ENCODE results near the gene MPO.

MPO gene

DNA sequence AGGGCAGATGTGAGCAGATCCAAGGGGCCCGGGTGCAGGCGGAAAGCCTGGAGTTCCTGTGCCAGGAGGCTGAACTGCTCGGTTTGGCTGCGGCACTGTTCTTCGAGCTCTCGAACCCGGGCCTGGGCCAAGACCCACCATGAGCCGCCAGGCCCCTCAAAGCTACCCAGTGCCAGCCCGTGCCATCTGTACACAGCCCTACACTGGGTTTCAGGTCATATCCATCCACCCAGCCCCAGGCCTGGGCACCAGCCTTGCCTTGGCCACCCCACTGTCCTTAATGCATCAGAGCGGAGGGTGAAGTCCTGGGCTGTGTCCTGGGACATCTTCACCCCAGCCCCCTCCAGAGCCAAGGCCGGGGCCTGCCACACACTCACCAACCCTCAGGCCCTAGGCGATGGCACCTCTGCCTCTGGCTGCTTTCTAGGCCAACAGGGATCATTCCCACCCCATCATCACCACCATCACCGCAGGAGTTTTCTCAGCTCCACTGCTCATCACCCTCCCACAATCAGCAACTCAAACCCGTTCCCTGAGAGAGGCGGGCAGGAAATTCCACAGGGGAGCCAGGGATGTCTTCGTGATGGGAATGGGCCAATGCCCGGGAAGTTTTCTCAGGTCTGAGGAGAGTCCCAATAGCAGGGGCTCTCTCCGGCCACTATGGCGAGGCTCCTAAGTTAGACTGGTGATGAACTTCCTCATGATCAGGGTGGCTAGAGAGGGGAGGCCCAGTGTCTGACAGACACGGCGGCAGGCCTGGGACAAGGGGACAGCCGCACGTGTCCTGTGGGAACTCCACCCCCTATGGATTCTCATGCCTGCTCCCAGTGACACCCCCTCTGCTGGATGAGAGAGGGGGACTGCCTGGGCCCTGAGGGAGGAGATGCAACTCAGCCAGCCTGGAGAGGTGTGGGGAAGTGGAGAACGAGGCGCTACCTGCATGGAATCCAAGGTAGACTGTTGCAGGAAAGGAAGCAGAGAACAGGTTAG, 38.7 kb upstream of the MPO start:
- DNase-seq (ENCODE audit: low read depth in 3 of 3) = no peak

DNA sequence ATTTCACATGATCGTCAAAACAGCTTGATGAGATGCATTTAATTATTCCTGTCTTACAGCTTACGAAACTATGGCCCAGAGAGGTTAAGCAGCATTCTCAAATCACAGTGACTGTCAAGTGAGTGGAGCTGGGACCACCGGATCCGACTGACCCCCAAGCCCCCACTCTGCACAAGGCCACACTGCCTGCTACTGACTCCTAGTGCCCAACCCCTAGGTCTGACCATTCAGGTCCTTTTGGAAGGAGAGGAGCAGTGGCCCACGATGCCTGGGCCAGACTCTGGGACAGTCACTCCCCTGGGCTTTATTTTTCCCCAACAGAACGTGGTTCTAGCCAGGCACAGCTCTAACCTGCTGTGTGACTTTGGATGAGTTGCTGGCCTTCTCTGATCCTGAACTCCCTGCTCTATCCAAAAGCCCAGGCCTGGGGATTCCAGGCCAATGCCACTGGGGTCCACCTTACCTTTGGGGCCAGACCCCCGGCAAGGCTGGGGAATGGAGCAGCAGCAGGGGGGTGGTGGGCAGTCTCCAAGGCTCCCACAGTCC, 38.0 kb upstream of the MPO start:
- no peak for DNase-seq (ENCODE audit: low read depth in 3 of 3)

- no peak for DNase-seq (ENCODE audit: low read depth in 3 of 3)
Observed at GRCh38 chr17:58318065-58318481, 37.3 kb upstream of the MPO start.

- DNase-seq (ENCODE audit: low read depth in 3 of 3) = peak; percentile 55 to 69 (median 62)
Observed at GRCh38 chr17:58317421-58318064, 36.8 kb upstream of the MPO start.

GRCh38 chr17:58316260-58316960, 35.7 kb upstream of the MPO start:
- no peak for DNase-seq (ENCODE audit: low read depth in 3 of 3)

- DNase-seq (ENCODE audit: low read depth in 3 of 3) = no peak
Observed at GRCh38 chr17:58315750-58316149, 35.0 kb upstream of the MPO start.

DNA sequence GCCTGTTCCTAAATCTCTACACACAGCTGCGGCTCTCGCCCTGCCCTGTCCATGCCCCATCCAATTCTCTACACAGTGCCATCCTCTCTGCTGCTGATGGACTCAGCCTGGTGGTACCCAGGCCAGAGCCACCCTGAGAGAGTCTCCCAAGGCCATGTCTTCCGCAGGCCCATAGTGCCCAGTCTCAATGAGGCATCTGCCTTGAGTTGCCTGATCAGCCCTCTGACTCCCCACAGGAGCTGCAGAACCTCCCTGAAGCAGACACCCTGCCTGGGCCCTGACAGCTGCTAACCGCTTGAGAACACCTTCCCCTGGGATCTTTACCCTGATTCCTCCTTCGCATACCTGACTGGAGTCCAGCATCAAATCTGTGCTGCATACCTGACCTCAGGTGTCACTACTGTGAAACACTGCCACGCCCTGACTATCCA, 34.6 kb upstream of the MPO start:
- no peak for DNase-seq (ENCODE audit: low read depth in 3 of 3)

DNA sequence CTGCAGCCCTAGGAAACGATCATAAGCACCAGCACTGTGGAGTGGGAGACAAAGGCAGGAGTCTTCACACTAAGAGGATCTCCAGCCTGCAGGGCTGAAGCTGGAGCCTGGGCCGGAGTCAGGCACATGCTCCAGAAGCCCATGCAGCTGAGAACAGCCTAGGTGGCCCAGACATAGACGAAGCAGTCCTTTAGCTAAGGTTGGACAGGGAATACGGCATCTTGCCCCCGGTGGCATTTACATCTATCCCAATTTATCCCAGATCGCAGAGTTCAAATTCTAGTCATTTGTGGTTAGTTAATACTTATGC, 33.9 kb upstream of the MPO start:
- DNase-seq (ENCODE audit: low read depth in 3 of 3) = no peak

DNA sequence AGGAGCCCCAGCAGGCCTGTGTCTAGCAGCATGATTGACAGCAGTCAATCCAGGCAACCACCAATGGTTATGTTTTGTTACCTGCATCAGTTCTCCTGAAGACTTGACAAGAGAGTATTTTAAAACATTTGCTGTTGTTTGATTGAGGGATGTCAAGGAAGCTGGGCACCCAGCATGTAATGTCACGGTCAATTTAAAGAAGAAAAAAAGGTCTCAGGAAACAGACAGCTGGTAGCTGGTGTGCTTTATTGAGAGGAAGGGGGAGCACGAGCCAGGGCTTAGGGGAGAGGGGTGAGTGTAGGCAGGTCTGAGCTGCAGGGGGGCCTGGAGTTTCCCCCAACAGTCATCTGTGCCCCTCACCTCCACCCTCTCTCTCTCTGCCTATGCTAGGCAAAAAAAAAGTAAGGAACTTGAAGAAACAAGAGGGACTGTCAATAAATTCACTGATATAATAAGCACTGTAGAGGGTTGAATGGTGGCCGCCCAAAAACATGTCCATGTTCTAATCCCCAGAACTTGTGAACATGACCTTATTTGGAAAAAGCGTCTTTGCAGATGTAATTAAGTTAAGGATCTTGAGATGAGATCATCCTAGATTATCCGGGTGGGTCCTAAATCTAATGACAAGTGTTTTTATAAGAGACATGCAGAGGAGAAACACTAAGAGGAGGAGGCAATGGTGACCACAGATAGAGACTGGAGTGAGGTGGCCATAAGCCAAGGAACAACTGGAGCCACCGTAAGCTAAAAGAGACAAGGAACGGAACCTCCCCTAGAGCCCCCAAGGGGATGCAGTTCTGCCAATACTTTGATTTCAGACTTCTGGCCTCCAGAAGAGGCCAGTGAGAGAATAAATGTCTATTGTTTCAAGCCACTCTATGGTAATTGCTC, 33.3 kb upstream of the MPO start:
- DNase-seq (ENCODE audit: low read depth in 3 of 3) = no peak

- DNase-seq (ENCODE audit: low read depth in 3 of 3) = no peak
Observed at GRCh38 chr17:58312829-58313228, 32.1 kb upstream of the MPO start.

DNA sequence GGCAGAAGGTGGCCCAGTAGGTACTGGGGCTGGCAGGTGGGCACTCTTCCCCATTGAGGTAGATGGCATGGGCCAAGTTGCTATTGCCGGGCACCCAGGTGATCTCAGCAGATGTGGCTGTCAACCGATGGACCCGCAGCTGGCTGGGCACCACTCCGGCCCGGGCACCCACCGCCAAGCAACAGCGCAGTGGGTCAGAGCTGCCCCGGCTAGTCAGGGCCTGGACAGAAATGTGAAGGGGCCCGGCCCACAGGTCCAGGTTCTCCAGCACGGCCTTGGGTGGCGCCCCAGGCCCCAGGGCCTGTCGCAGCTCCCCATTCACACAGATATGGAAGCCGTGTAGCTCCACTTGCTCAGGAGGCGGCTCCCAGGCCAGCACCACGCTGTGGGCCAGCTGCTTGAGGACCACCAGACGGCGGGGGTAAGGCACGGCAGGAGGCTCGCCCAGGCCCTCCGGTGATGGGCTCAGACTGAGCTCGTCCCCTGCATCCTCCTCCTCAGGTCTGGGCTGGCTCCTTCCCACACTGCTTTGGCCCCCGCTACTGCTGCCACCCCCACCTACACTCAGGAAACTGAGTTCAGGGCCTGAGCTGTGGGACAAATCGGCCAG, 31.4 kb upstream of the MPO start:
- no peak for DNase-seq (ENCODE audit: low read depth in 3 of 3)

DNA sequence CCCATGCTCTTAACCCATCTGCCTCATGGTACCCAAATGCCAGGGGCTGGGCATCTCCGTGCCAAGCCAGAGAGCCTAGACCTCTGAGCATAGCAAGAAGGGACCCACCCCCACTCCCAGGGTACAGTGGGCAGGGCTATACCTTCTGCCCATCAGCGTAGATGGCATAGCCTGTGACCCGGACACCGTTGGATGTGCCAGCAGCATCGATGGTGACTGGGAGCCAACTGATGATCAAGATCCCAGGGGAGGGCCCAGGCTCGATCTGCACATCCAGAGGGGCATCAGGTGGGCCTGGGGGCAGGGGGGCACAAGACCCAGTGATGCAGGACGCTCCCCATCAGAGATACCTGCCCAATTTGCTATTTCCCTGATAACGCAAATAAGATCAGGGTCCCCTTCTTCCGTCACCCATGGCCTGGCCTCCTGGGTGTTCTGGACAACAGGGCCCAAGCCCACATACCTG, 30.7 kb upstream of the MPO start:
- no peak for DNase-seq (ENCODE audit: low read depth in 3 of 3)

DNA sequence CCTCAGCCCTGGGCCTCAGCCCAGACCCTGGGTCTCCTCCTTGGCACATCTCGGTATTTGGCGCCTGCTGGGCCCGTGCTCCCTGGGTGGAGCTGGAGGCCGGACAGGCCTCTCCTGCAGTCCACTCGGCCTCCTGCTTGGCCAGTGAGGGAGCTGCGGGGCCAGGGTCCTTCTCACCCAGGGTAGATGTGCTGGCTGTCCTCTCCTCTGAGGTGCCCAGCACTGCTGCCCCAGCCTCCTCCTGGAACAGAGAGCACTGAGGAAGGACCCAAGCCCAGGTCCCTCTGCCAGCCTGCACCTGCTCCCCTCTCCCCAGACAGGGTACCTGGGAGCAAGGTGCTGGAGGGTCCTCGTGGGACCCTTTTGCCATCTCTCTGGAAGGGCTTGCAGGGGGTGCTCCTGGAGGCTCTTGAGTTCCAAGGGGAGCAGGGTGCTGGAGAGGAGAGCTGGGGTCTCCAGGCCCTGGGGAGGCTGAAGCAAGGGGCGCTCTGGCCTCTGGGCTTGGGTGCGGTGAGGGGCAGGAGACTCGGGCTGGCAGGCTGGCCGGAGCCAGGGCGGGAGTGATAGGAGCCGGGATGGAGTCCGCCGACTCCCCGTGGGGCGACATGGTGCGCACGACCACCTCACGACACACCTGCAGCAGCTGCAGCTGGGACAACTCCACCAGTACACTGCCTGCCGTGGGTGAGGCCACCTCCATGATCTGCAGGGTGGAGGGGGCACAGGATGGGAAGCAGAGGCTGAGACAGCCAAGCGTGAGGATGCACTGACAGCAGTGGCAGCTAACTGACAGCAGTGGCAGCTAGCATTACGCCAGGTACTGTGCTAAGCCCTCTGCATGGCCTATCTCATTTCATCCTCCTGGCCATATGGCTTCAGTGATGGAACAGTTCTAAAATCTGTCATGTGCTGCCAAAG, 30.0 kb upstream of the MPO start:
- DNase-seq (ENCODE audit: low read depth in 3 of 3) = no peak

GRCh38 chr17:58309918-58310259, 29.2 kb upstream of the MPO start:
- no peak for DNase-seq (ENCODE audit: low read depth in 3 of 3)

DNA sequence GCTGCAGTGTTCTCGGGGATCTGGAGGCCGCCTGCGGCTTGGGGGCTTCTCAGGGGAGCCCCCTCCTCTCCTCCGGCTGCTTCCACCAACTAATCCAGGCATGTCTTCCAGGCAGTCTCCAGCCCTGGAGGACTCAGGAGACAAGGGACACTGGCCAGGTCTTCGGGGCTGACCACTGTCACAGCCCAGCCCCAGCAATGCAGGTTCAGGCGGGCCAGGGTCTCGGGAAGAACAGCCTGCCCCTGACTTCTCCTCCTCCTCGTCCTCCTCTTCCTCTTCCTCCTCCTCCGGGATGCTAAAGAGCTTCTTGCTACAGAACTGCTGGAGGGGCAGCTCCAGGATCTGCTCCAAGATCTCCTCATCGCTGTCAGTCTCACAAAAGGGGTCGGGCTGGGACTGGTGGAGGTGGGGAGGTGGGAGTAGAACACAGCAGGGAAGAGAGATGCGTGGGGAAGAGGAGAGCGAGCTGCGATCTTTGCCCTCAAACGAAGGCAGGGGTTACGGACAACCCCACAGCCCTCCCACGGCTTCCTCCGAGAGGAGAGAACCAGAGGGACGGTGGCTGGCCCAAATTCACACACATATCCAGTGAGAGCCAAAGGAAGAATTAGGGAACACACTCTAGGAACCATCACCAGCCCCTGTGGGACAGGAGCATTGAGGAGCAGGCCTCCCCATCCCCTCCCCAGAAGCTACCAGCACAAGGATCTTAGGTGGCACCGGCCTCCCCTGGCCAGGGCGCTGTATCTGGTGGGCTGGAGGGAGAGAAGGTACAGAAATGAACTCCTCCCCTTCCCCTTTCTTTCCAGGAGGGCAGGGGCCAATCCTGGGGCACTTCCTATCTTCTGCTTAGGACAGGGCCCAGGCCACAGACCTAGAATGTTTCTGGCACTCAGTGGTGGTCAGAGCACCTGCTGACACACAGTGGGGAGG, 28.5 kb upstream of the MPO start:
- no peak for DNase-seq (ENCODE audit: low read depth in 3 of 3)

GRCh38 chr17:58308173-58308984, 27.6 kb upstream of the MPO start:
- DNase-seq (ENCODE audit: low read depth in 3 of 3) = no peak

GRCh38 chr17:58307468-58308172, 26.9 kb upstream of the MPO start:
- no peak for DNase-seq (ENCODE audit: low read depth in 3 of 3)
